Hematopoietic multipotent progenitor cell (in vitro differentiated cells): ENCODE measurements around the gene DDX56. TPM values are rescaled to one million over a fixed set of nuclear protein-coding genes. Genes with fewer than 3 reads are reported as not detected.
"Not testable (repeated sequence)": the region's sequence is repeated elsewhere in the genome, so short reads cannot be mapped to it uniquely, and the experiment has no call there.

Source experiments
- DNase-seq, 3 donors: peaks; one replicate each; pipeline ENCODE4 v3.0.0-alpha.2; 2011 to 2015; ENCODE audit warnings: low read depth in 2 of 3, low spot score in 2 of 3
- total RNA-seq: library from RNA; depleted of rRNA; stranded (reverse); fragments of >200 nt; gene quantifications from one replicate; pipeline ENCODE4 v1.2.3, GENCODE V29; 2012

Gene DDX56
- total RNA-seq, 1 donor = 69.5 TPM

- not testable (repeated sequence) for DNase-seq
Measured at GRCh38 chr7:44597181-44597580, 23.5 kb upstream of the DDX56 start.

GRCh38 chr7:44595934-44596635 lies 22.4 kb upstream of the DDX56 start:
- no peak for DNase-seq

GRCh38 chr7:44590910-44591309 lies 17.2 kb upstream of the DDX56 start:
- no peak for DNase-seq

GRCh38 chr7:44587843-44588711 lies 14.4 kb upstream of the DDX56 start:
- DNase-seq = peak in 2 of 3 donors; percentile 68 to 84

GRCh38 chr7:44583146-44583865 lies 9.6 kb upstream of the DDX56 start:
- DNase-seq = no peak

- peak; percentile 99 to 100 (median 99) for DNase-seq
Measured at GRCh38 chr7:44581879-44582603, 8.3 kb upstream of the DDX56 start, which contains the start of gene TMED4. TSS of gene TMED4 (minus strand) at chr7:44582231. CDS start at chr7:44582206, 25 bp downstream.

GRCh38 chr7:44580945-44581878 lies 7.5 kb upstream of the DDX56 start:
- peak in 1 of 3 donors; percentile 15 for DNase-seq

GRCh38 chr7:44576228-44576627 lies 2.5 kb upstream of the DDX56 start:
- no peak for DNase-seq

- DNase-seq = no peak
Measured at GRCh38 chr7:44575054-44575453, 1.3 kb upstream of the DDX56 start.

- DNase-seq = no peak
Measured at GRCh38 chr7:44574287-44574872, 672 bp upstream of the DDX56 start.

- no peak for DNase-seq
Measured at GRCh38 chr7:44572771-44573170, 937 bp downstream of the DDX56 start.

DNA sequence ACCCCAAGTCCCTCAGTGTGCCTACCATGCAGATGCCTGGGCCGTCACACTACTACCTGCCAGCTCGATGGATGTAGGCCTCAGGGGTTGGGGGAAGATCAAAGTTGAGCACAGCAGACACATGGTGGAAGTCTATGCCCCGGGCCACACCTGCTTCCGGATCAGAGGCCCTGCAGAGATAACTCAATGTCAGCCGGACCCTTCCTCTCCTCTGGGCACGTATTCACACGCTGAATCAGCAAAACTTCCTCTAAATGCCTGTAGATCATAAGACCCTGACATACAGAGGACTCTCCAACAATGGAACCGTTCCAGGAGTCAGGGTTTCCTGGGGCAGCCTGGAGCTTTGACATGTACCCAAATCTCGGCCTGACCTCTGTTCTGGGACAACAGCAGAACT lies 3.7 kb downstream of the DDX56 start:
- no peak for DNase-seq

DNA sequence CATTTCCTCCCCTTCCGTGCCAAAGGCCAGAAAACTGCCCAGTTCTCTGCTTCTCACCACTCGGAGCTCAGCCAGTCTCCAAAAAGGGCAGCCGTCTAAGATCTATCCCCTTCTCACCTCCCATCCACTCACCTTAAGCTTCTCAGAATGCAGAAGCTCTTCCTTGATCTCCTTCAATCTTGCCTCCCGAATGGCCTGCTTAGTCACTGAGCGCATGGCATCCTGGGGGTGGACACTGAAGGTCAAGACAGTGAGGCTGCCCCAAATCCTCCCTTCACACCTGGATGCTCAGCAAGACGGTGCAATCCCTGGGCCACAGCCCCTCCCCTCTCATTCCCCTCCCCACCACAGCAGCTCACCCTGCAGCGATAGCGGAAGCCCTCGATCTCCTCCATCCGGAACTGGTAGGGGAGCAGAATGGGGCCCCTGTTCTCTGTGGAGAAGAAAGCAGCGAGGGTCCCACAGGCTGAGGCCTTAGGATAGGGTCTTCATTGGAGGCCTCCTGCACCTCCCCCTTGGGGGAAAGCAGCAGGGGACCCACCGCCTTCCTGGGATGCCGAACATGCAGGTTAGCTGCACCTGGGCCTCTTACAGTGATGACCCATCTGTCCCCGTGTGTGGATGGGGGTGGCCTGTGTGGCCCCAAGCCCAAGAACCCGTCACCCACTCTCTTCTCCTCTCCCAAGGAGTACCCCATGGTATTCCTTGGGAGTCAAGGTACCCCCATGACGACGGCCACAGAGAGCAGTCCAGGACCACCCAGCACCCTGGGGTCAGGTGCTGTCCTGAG lies 4.7 kb downstream of the DDX56 start:
- DNase-seq = no peak

DNA sequence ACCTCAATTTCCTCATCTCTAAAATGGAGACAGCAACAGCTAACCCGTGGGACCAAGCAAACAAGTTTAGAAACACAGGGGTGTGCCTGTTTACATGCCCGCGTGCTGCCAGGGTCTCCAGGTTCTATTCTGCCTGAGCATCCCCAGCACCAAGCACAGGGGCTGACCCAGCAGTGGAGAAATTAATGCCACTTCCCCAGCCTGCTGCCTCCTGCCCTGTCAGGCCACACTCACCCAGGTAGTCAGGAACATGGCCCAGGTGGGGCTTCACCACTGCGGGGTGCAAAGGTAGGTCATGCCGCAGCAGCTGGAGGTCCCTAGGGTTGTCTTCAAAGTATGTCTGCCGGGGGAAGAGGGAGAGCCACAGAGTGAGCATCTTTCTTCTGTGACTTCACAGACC lies 5.8 kb downstream of the DDX56 start:
- DNase-seq = no peak

GRCh38 chr7:44566680-44567079 lies 7.0 kb downstream of the DDX56 start:
- no peak for DNase-seq

DNA sequence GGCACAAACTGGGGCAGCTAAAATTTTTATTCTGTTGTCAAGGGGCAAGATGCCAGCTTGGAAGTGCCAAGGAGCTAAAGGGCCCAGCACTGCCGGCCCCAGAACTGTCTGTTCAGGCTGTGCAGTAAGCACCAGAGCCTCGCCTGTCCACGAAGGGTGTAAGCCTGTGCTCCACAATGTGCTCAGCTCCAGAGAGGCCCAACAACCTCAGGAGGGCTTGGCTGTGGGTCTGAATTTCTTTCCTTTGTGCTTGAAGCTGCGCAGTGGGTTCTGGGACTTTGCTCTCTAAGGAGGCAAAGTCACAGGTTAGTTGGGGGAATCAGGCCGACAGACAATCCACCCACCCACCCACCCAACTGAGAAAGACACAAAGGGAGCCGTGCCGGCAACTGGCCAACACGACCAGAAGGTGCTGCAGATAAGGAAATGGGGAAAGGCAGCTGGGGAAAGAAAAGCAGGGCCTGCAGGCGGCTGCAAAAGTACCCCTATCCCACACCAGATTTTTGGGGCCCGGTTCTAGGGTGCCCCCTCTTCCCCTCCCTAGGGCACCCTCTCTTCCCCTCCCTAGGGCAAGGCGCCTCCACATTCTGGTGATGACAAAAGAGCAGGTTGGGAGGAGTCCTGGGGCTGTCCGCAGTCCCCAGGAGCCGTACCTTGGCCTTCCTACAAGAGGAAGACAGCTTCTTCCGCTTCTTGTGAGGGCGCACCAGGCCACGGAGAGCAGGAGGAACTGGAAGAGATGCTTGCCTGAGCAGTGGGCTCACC lies 7.7 kb downstream of the DDX56 start:
- DNase-seq = peak in 2 of 3 donors; percentile 22 to 46

GRCh38 chr7:44565097-44565794 lies 8.5 kb downstream of the DDX56 start:
- DNase-seq = peak; percentile 32 to 63 (median 38)
